ENCODE measurements around the gene ARPC1B.

The ARPC1B gene

DNA sequence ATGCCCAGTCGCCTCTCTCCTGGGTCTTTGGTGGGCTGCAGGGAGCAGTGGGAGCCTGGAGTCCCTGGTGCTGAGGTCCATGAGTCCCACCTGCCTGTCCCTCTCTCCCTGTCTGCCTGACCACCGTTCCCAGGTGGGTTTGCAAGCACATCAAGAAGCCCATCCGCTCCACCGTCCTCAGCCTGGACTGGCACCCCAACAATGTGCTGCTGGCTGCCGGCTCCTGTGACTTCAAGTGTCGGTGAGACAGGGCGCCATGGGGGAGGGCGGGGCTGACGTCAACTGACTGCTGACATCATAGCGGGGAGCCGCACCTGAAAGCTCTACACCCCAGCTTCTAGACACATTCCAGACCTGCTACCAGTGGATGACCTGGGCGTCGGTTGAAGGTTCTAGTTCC, 15.2 kb downstream of the ARPC1B start:
- no peak for DNase-seq (ENCODE audit: low read depth in 2 of 2)

DNA sequence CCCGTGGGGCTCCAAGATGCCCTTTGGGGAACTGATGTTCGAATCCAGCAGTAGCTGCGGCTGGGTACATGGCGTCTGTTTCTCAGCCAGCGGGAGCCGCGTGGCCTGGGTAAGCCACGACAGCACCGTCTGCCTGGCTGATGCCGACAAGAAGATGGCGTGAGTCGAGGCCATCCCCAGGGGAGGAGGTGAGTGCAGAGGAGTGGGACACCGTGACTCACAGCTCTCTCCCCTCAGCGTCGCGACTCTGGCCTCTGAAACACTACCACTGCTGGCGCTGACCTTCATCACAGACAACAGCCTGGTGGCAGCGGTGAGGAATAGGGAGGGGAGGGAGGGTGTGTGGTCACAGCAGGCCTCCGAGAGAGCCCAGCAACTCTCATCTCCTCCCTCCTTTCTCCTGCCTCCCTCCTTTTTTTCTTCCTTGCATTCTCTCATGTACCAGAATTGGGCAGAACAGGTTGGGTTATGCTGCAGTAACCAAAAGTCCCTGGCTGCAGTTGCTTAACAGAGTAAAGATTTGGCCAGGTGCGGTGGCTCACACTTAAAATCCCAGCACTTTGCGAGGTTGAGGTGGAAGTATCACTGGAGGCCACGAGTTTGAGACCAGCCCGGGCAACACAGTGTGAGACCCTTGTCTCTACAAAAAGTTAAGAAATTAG, 16.5 kb downstream of the ARPC1B start:
- DNase-seq (ENCODE audit: low read depth in 2 of 2) = no peak

- DNase-seq (ENCODE audit: low read depth in 2 of 2) = no peak
Measured at GRCh38 chr7:99392046-99392445, 17.5 kb downstream of the ARPC1B start.

GRCh38 chr7:99392659-99393354, 18.3 kb downstream of the ARPC1B start:
- DNase-seq (ENCODE audit: low read depth in 2 of 2) = no peak

- DNase-seq (ENCODE audit: low read depth in 2 of 2) = no peak
Measured at GRCh38 chr7:99393355-99394187, 19.0 kb downstream of the ARPC1B start.

- DNase-seq (ENCODE audit: low read depth in 2 of 2) = no peak
Measured at GRCh38 chr7:99394188-99394502, 19.6 kb downstream of the ARPC1B start.

GRCh38 chr7:99395616-99396327, 21.2 kb downstream of the ARPC1B start:
- no peak for DNase-seq (ENCODE audit: low read depth in 2 of 2)

GRCh38 chr7:99396418-99397296, 22.1 kb downstream of the ARPC1B start:
- no peak for DNase-seq (ENCODE audit: low read depth in 2 of 2)

- no peak for DNase-seq (ENCODE audit: low read depth in 2 of 2)
Measured at GRCh38 chr7:99397297-99397983, 22.9 kb downstream of the ARPC1B start.

GRCh38 chr7:99398891-99399445, 24.4 kb downstream of the ARPC1B start:
- no peak for DNase-seq (ENCODE audit: low read depth in 2 of 2)

GRCh38 chr7:99399597-99399996, 25.1 kb downstream of the ARPC1B start:
- DNase-seq (ENCODE audit: low read depth in 2 of 2) = no peak

- no peak for DNase-seq (ENCODE audit: low read depth in 2 of 2)
Measured at GRCh38 chr7:99402854-99403253, 28.3 kb downstream of the ARPC1B start.

DNA sequence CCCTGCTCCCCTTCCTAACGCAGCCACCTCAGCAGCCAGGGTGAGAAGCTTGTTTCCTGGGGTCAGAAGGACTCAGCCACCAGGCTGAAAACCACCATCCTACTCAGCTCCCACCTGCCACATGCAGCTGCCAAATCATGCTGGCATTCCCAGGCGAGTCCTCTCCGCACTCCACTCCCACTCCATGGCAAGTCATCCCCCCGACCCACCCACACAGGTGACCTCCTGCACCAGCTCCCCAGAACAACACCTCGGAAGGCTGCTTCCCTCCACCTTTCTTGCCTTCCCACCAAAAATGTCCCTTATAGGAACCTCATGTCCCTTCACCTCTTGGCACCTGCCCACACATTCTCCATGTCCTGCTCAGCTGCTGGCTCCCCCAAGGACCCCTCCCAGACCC, 29.2 kb downstream of the ARPC1B start:
- DNase-seq (ENCODE audit: low read depth in 2 of 2) = no peak

DNA sequence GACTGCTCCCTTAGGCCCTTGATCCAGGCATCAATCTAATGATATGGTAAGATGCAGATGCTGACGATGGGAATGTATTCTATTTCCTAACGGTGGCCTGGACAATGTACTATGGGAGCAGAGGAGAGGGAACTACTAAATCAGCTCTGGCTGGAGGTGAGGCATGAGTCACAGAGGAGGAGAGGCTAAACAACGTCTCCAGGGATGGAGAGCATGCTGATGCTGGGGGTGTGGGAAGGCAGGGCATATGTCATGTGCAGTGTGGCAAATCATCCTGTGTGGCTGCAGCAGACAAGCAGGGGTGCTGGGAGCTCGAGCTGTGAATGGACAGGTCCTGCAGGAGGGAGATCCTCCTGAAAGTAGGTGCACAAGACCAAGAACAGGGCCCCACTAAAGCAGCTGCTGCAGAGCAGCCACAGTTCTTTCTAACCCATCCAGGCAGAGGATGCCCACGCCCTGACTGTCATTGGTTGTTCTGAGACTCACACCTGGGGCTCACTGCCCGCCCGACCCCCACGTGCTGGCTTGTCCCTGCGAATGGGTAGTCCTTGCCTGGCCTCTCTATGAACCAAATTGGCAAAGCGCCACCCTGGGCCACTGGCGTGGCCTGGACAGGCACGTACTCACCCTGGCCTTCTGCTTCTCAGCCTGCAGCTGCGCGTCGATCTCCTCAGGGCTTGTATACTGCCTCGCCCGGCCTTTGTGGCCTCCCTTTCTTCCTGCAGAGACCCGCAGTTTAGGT, 29.9 kb downstream of the ARPC1B start:
- no peak for DNase-seq (ENCODE audit: low read depth in 2 of 2)

DNA sequence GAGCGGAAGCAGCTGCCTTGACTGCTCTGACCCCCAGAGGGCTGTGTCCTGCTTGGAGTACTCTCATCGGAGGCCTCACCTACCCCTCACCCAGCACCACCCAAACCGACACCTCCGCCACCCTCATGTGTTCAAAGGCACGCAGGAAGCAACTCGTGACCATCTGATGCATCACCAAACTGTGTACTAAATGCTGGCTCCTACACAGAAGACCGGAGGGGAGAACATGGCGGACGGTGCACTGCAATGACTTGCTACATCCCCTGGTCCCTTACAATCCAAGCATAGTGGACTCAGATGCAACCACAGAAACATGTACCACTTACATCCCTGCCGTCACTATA, 30.4 kb downstream of the ARPC1B start:
- DNase-seq (ENCODE audit: low read depth in 2 of 2) = no peak

- no peak for DNase-seq (ENCODE audit: low read depth in 2 of 2)
Measured at GRCh38 chr7:99406557-99406956, 32.0 kb downstream of the ARPC1B start.

- peak; percentile 25 to 33 for DNase-seq (ENCODE audit: low read depth in 2 of 2)
Measured at GRCh38 chr7:99407872-99408378, 33.4 kb downstream of the ARPC1B start.

DNA sequence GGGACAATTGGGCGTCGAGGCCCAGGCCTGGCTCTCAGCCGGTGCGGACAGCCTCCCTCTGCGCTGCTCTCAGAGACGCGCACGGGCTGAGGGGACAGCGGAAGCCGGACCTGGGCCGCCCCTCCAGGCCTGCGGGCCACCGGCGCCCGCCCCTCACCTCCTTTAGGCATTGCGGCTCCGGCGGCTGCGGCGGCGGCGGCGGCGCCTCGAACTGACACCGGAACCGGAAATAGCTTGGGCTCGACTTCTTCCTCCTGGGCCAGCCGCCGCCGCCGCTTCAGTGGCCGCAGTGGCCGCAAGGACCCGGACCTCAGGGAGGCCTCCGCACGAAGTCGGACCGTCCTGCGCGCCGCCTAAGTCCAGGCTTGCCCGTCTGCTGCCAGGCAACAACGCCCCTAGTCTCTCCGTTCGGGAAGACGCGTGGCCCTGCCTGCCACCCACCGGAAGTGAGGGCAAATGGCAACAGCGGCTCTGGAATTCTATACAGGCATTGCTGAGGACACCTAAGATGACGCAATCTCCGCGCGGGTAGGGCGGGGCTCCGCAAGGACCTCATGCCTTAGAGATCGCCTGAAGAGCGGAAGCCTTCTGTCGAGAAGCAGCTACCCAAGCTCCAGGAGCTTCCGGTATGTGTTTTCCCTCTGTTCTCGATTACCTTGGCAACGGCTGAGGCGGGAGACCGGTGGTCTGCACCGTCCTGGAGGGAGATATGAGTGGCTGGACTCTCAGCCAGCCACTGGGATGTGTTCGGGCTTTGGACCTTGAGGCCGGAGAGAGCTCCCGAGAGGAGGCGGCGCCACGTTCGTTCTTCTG, 34.1 kb downstream of the ARPC1B start, which contains the start of the genes BUD31 and PDAP1:
TSS of gene BUD31 (plus strand) at position 591 of the 813 bp plus-strand sequence. CDS start 2,124 bp downstream, outside the sequence.
TSS of gene PDAP1 (minus strand) at position 219 of the 813 bp plus-strand sequence. CDS start at position 170, 49 bp downstream.
- DNase-seq (ENCODE audit: low read depth in 2 of 2) = peak; percentile 85 to 86
